Large intestine (tissue), 3 donors: Measurements from ENCODE around the gene ITGA5. TPM values are rescaled to one million over a fixed set of nuclear protein-coding genes. Genes with fewer than 3 reads are reported as not detected.

Experiments
- DNase-seq, 2 donors: peaks; one replicate each; pipeline versions ENCODE4 v3.0.0 to v3.0.0-alpha.2; 2013
- H3K27ac ChIP-seq: one replicate; pipeline ENCODE4 v1.5.1; 2013; ENCODE audit warnings: low read length
- H3K27me3 ChIP-seq: 2 replicates; pipeline ENCODE4 v1.6.1; 2013; ENCODE audit warnings: low read length; ENCODE audit not compliant: control insufficient read depth, insufficient read depth
- H3K36me3 ChIP-seq: 2 replicates; pipeline ENCODE4 v1.6.1; 2013; ENCODE audit warnings: low read length; ENCODE audit not compliant: control insufficient read depth, insufficient read depth
- H3K4me1 ChIP-seq: one replicate; pipeline ENCODE4 v1.6.1; 2013; ENCODE audit warnings: low read length; ENCODE audit not compliant: control insufficient read depth, insufficient read depth
- H3K4me3 ChIP-seq: one replicate; pipeline ENCODE4 v1.5.1; 2013; ENCODE audit warnings: low read length
- H3K9me3 ChIP-seq: one replicate; pipeline ENCODE4 v1.6.1; 2013; ENCODE audit warnings: mild to moderate bottlenecking, low read depth, low read length, moderate library complexity; ENCODE audit not compliant: control insufficient read depth
- WGBS: methylation state at CpG from one replicate; pipeline ENCODE4 v1.1.5; 2013; ENCODE audit warnings: low lambda C conversion rate; ENCODE audit not compliant: insufficient coverage; 5-methylcytosine and 5-hydroxymethylcytosine counted together
- polyA plus RNA-seq: library from polyadenylated mRNA; unstranded; fragments of 120-200 nt; gene quantifications from one replicate; pipeline ENCODE4 v1.2.1, GENCODE V29; 2013

ITGA5 gene
- polyA plus RNA-seq, 1 donor: 23.9 TPM

DNA sequence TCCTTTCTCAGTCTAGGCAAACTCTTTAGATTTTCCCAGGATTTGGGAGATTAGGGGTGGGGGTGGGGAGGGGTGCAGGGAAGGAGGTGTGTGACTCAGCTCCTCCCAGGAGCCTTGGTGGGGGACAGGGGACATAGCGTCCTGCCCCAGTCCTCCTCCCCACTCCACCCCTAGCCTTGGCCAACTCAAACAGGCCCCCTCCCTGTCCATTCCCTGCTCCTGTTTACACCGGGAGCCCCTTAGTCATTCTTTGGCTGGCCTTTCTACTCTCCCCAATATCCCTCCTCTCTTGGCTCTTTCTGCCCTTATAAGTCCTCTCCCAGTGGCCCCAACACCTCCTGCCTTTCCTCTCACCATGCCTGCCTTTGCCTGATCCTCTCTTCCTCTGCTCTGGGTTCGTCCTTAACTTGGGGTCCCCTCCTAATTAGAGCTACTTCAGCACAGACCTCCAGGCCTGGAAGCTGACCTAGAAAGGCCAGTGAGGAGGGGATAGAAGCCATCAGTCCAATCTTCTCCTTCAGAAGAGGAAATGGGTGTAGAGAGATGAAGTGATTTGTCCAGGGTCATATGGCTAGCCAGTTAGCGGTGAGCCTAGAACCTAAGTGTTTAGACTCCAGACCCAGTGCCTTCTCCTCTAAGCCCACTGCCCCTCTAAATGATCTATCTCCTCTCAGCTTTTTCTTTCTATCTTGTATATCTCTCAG lies 2.3 kb upstream of the ITGA5 start:
- no peaks in the 10 kb centered on the region for H3K4me1 ChIP-seq
- peaks cover 85% of the 10 kb centered on the region for H3K27me3 ChIP-seq
- WGBS: no CpG with 5 or more reads among the region's 4 CpGs

DNA sequence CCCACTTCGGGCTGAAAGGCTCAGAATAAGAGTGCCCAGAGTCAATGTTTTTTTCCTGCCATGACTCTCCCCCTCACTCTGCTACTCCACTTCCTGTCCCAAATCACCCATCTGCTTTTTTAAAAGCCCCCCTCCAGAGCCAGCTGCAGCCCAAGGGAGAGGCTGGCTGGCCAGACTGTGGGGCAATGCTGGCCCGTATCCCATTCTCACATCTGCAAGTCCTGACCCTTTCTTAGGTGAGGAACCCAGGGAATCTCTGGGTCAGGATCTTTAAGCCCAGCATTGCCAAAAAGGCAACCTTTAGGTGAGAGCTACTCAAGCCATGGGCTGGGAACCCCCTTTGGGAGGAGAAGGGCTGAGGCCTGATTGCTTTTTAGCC lies 1.7 kb upstream of the ITGA5 start:
- WGBS: 80% methylated on average over 1 of the region's 2 CpGs
- H3K36me3 ChIP-seq: no peaks in the 10 kb centered on the region
- no peaks in the 10 kb centered on the region for H3K4me1 ChIP-seq
- H3K27ac ChIP-seq: no peak overlapping the region
- no peak overlapping the region for H3K4me3 ChIP-seq
- DNase-seq: no peak
- H3K27me3 ChIP-seq: peaks cover 82% of the 10 kb centered on the region
- H3K9me3 ChIP-seq: no peaks in the 10 kb centered on the region

More for the DNA sequence above, 2.3 kb upstream of the ITGA5 start:
- no peak for DNase-seq
- H3K4me3 ChIP-seq: no peak overlapping the region
- H3K36me3 ChIP-seq: no peaks in the 10 kb centered on the region
- no peaks in the 10 kb centered on the region for H3K9me3 ChIP-seq
- H3K27ac ChIP-seq: no peak overlapping the region

DNA sequence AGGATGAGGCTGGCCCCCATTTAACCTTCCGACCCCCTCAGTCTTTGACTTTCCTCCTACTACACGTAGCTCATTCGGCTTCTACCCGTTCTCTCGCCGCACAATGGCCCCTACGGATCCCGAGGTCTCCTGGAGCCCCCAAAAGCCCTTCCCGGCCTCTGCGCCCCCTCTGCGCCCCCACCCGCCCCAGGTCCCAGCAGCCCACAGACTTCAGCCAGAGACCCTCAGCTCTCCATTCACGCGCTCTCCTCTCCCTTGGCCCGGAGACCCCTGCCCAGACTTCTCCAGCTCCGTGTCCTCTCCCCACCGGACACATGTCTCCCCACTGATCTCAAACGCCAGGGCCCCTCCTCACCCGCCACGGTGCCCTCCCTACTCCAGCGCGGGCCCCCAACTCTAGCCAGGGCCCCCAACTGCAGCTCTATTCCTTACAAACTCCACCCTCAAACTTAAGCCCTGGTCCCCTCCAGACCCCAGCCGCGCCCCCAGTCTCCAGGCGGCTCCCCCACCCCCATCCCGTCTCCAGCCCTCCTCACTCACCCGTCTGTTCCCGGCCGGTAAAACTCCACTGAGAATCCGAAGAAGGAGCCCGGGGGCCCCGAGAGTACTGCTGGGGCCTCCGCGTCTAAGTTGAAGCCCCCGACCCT lies 502 bp downstream of the ITGA5 start:
- Histone ChIP-seq H3K9me3 (no peaks in the 10 kb centered on the region), H3K27ac (peak overlapping the region; percentile 49), H3K27me3 (peaks cover 74% of the 10 kb centered on the region), H3K36me3 (no peaks in the 10 kb centered on the region), H3K4me1 (no peaks in the 10 kb centered on the region), H3K4me3 (peak overlapping the region; percentile 52)
- no peak for DNase-seq
- WGBS: no CpG with 5 or more reads among the region's 35 CpGs

GRCh38 chr12:54417712-54418440 lies 1.2 kb downstream of the ITGA5 start:
- no peaks in the 10 kb centered on the region for H3K4me1 ChIP-seq

DNA sequence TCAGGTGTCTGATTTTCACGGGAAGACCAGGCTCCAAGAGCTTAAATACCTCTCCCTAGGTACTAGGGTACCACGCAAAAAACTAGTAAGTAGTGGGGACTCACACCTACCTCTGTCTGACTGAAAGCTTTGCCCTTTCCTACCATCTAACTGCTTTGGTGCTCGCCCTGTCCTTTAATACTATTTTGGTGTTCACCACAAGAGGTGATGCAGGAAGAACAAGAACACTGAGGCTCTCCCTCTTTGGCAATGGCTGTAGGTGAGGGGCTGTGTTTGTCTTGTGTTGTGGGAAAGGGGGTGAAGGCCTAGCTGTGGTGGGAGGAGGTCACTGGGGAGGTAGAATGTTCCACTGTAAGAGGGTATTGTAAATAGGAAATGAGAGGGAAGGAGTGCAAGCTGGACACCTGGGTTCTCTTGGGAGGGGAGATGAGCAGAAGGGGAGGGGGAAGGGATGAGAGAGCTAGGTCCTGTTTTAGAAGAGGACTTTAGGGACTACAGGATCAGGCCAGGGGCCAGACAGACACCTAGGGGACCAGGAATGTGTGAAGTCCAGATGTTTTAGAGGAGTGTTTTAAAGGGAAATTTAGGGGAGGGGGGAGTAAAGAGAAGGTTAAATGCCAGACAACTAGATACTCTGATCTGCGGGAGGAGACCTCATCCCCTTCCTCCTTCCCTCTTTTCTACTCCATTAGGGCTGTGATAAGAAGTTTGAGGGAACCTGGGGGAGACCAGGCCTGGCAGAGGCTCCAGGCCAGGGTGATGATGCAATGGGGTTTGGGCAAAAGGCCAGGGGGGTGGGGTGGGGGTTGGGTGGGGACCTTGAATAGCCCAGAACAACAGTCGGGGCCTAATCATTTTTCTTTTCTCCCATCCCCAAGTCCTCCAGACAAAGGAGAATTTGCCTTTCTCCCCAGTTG lies 2.1 kb downstream of the ITGA5 start:
- no peaks in the 10 kb centered on the region for H3K9me3 ChIP-seq
- H3K27me3 ChIP-seq: peaks cover 62% of the 10 kb centered on the region
- WGBS: no CpG with 5 or more reads among the region's 5 CpGs
- peak overlapping the region; percentile 52 for H3K4me3 ChIP-seq
- no peaks in the 10 kb centered on the region for H3K4me1 ChIP-seq
- H3K36me3 ChIP-seq: no peaks in the 10 kb centered on the region
- H3K27ac ChIP-seq: no peak overlapping the region
- no peak for DNase-seq

More at GRCh38 chr12:54417712-54418440, 1.2 kb downstream of the ITGA5 start:
- peak overlapping the region; percentile 36 for H3K27ac ChIP-seq
- WGBS: 0% methylated on average over 1 of the region's 25 CpGs
- H3K9me3 ChIP-seq: no peaks in the 10 kb centered on the region
- H3K36me3 ChIP-seq: no peaks in the 10 kb centered on the region
- H3K27me3 ChIP-seq: peaks cover 71% of the 10 kb centered on the region
- DNase-seq: peak in 1 of 2 donors; percentile 25
- H3K4me3 ChIP-seq: peak overlapping the region; percentile 52

DNA sequence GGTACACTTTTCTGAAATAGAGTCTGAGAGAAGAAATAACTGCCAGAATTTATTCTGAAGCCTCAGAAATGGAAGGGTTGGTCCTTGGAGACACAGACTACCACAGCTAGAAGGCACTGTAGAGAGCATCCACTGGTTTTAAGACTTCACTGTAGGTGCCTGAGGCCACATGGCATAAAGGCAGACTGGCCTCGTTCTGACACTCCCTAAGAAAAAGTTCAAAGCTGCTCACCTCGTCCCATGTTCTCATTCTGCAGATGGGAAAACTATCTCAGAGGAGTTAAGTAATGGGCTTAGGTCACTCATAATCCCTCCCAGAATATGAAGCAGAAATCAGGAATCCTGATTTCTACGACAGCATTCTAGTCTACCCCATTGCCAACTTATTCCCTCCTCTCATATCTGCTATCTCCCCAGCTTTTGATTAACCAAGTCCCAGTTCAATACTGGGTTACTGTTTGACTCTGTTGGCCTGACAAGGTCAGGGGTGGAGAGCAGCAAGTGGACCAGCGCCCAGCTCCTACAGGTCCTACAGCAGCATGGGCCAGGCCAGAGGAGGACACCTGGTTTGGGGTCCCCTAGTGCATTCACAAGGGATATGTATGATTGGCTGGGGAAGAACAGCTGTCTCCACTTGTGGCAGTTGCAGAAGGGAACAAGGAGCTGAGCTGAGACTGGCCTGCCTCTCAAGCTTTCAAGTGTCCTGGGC lies 3.7 kb downstream of the ITGA5 start:
- no peak for DNase-seq
- no peaks in the 10 kb centered on the region for H3K4me1 ChIP-seq
- no peaks in the 10 kb centered on the region for H3K36me3 ChIP-seq
- no peak overlapping the region for H3K4me3 ChIP-seq
- H3K27ac ChIP-seq: no peak overlapping the region
- peaks cover 48% of the 10 kb centered on the region for H3K27me3 ChIP-seq
- H3K9me3 ChIP-seq: no peaks in the 10 kb centered on the region
- WGBS: no CpG with 5 or more reads among the region's 4 CpGs

- Histone ChIP-seq H3K9me3 (no peaks in the 10 kb centered on the region), H3K36me3 (peaks cover 8% of the 10 kb centered on the region), H3K4me3 (no peak overlapping the region), H3K27ac (no peak overlapping the region), H3K27me3 (peaks cover 29% of the 10 kb centered on the region), H3K4me1 (no peaks in the 10 kb centered on the region)
- WGBS: no CpG with 5 or more reads among the region's 9 CpGs
- DNase-seq: no peak
Measured at GRCh38 chr12:54413284-54414190, 5.5 kb downstream of the ITGA5 start.

- Histone ChIP-seq H3K27me3 (peaks cover 22% of the 10 kb centered on the region), H3K27ac (no peak overlapping the region), H3K36me3 (peaks cover 10% of the 10 kb centered on the region), H3K4me1 (no peaks in the 10 kb centered on the region), H3K4me3 (no peak overlapping the region), H3K9me3 (no peaks in the 10 kb centered on the region)
- WGBS: no CpG with 5 or more reads among the region's 3 CpGs
- DNase-seq: no peak
Measured at GRCh38 chr12:54412786-54413185, 6.3 kb downstream of the ITGA5 start.

- Histone ChIP-seq H3K36me3 (peaks cover 12% of the 10 kb centered on the region), H3K27ac (no peak overlapping the region), H3K27me3 (peaks cover 18% of the 10 kb centered on the region), H3K9me3 (no peaks in the 10 kb centered on the region), H3K4me3 (no peak overlapping the region), H3K4me1 (no peaks in the 10 kb centered on the region)
- no CpG with 5 or more reads among the region's 4 CpGs for WGBS
- DNase-seq: no peak
Measured at GRCh38 chr12:54412348-54412747, 6.7 kb downstream of the ITGA5 start.
